ENCODE measurements around the gene VAV2.
"Not testable (repeated sequence)": the region's sequence is repeated elsewhere in the genome, so short reads cannot be mapped to it uniquely, and the experiment has no call there.

Gene VAV2

DNA sequence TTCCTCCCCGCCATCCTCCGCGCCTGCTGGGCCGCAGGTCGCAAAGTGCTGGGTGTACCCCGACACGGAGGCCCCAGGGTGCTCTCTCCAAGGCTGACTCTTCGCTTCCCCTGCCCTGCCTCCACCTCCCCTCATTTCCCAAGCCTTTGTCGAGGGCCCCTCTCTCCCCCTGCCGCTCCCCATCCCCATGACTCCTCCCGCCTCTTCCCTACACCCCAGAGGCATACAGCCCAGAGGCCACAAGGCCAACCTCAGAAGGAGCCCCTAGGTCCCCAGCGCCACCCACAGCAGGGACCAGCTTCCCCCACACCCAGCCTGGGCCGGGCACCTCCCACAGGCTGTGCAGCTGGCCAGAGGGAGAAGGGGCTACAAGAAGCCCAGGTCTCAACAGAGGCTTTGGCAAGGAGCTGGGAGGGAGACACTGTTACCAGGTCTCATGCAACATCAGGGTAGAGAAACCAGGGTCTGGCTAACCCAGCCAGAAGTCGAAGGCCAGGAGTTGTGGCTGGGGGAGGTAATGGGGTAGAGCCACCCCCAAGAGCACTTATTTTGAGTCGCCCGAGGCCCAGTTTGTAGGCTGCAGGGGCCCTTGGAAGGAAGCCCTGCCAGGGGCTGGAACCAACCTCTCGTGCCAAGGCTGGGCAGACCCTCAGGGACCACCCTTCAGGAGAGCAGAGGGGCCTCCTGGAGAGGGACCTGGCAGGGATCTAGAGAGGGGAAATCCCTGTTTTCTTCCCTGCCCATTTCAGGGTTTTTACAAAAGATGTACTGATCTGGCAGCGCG is 229.4 kb downstream of the VAV2 start:
- no peak for DNase-seq

DNA sequence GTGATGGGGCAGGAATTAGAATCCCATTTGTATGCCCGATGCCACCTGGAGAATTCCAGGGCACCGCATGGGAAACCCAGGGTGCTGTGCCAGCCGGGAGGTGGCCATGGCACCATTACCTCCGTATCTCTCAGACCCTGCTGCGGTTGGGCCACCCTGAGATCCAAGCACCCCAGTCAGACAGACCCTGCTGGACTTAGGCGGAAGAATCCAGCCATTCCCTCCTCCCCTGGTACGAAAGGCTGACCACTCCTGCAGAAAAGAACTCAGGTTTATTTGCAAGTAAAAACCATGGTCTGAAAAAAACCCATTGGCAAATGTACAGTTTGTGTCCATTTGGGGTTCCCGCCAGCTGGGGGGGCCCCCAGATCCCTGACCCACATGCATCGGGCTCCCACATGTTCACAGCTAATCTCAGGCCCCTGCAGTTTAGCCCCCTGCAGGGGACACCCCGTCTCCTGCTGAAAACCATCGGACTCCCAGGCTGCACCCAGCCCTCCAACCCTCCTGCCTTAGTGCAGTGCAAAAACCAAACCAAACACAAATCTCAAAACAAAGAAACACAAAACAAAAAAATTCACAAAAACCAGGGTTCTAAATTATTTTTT is 230.4 kb downstream of the VAV2 start:
- DNase-seq, result no peak

DNA sequence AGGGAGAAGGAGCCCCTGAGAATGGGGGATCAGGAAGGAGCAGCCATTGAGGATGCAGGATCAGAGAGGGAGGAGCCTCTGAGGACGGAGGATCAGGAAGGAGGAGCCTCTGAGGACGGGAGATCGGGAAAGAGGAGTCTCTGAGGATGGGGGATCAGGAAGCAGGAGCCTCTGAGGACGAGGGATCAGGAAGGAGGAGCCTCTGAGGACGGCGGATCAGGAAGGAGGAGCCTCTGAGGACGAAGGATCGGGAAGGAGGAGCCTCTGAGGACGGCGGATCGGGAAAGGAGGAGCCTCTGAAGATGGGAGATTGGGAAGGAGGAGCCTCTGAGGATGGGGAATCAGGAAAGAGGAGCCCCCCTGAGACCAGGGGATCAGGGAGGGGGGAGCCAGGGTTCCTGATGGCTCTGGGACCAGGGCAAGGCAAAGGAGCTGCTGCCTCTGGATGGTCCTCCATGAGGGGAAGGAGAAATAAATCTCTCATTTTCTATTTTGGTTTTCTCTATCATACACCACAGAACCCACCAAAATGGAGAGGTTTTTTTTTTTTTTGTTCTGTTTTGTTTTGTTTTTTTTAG is 231.3 kb downstream of the VAV2 start:
- DNase-seq, result no peak

DNA sequence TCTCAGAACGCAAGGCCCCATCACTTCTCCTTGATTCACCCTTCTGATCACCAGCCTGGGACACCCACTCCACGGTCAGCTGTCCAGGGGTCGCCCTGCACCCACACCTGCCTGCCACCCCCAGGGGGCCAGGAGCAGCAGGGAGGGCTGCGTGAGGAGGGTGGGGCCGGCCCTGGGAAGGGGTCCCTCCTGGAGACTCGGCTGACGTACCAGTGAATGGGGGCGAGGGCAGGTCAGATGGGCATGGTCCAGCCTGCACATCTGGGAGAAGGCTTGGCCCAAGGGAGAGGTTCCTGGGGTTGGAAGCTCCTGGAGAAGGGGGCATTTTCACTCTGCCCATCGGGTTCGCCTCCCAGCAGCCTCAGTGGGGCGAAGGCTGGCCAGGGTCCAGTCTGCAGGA is 232.2 kb downstream of the VAV2 start:
- no peak for DNase-seq

DNA sequence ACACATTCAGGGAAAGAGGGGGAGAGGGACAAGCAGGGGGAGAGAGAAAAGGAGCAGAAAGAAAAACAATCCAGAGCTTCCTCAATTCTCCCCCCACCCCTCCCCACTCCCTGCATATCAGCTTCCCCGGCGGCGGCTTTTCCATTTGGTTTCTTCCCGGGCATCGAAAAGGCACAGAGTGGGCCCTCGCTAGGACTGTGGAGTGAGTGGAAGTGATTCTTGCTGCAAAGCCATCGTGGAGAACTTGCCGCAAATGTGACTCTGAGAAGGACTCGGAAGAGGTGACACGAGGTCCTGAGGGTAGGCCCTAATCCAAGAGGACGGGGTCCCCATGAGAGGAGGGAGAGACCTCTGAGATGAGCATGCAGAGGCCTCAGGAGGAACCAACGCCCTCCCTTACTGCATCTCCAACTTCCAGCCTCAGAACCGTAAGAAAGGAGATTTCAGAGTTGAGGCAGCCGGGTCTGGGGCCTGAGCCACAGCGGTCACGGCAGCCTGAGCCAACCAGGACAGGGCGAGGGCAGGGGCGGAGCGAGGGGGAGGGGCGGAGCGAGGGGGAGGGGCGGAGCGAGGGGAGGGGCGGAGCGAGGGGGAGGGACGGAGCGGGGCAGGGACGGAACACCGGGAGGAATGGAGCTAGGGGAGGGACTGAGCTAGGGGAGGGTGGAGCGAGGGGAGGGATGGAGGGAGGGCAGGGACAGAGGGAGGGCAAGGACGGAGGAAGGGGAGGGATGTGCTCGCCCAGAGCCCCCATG is 232.8 kb downstream of the VAV2 start:
- no peak for DNase-seq

DNA sequence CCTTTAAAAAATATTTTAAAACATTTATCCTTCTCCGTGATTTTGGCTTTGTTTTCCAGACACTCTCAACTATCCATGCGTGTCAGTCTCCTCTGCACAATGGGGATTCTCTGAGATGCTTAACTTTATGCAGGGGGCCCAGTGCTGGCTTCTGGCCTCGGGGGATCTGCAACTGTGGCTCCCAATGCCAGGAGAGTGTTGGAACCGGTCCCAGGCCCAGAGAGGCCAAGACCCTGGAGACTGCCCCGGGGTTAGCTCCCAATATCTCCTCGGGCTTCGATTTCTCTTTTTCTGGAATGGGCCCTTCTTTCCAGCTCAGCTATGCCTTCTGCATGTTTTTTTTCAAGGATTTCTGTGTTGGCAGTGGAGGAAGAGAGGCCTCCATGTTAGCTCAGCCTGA is 233.9 kb downstream of the VAV2 start:
- DNase-seq, result no peak

DNA sequence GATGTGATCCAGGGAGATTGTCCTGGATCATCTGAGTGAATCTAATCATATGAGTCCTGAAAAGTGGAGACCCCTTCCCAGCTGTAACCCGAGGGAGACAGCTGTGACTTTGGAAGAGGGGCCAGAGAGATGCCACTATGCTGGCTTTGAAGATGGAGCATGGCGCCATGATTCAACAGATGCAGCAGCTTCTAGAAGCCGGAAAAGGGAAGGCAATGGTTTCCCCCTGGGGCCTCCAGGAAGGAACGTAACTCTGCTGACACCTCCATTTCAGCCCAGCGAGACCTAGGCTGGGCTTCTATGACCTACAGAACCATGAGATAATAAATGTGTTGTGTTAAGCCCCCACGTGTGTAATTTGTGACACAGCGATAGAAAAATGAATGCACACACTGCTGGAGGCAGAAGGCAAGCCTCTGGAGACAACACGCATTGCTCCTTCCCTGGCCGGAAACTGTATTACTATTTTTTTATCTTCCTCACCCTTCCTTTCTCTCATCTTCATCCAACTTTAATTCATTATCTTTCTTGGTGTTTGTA is 237.4 kb downstream of the VAV2 start:
- DNase-seq, result no peak

DNA sequence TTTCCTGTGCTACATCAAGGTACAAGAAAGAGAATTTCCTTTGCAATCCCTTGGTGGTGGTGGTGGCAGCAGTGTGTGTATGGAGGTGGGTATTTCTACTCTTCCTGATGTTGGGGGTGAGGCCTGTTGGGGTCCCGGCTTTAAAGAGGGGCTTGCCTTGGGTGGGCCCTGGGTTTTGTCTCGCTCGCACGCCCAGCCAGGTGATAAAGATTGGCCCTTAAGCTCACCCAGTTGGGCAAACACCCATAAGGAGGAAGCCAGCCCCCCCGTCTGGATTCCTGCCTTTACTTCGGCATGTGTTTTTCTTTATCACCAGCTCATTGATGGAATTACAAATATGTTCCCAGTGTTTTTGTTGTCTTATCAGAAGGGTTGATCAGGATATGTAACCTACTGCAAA is 237.9 kb downstream of the VAV2 start:
- no peak for DNase-seq

DNA sequence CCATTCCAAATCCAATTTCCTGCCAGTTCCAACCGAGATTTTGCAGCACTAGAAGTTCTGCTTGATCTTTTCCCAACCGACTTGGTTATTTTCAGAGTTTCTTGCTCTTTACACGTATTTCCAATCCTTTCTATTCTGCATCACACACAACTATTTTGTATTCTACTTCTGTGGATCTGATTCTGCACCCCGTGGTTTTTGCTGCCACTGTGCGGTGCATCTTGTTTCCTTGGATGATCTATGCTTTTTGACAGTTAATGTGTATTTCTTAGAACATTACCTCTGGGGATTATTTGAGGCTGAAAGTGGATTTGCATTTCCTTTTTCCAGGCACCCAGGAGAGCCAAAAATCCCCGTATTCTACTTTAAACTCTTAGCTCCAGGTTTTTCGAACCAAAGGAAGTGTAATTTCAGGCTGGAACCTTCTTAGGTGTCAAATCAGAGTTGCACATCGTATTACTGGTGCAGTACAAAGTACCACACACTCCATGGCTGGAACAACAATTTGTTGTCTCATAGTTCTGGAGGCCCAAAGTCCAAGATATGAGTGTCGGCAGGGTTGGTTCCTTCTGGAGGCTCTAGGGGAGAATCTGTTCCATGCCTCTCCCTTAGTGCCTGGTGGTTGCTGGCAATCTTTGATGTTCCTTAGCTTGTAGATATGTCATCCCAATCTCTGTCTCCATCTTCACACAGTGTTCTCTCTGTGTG is 239.2 kb downstream of the VAV2 start:
- no peak for DNase-seq

DNA sequence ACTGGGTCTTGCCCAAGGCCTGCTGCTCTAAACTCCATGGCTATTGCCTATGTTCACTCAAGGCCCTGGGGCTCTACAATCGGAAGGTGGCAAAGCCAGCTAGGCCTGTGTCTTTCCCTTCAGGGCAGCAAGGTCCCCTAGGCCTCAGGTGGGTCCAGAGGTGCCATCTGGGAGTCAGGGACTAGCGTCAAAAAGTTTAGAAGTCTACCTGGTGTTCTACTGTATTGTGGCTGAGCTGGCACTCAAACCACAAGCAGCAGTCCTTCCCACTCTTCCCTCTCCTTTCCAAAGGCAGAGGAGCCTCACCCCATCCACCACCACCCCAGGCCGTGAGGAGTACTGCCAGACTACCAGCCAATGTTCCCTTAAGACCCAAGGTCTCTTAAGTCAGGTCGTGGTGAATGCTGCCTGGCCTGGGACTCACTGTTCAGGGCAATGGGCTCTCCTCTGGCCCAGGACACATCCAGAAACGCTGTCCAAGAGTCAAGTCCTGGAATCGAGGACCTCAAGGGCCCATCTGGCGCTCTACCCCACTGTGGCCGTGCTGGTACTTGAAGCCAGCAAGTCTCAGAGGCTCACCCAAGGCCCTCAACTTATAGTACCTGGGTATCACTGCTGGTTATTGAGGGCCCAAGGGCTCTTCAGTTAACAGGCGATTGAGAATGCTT is 241.0 kb downstream of the VAV2 start:
- no peak for DNase-seq

DNA sequence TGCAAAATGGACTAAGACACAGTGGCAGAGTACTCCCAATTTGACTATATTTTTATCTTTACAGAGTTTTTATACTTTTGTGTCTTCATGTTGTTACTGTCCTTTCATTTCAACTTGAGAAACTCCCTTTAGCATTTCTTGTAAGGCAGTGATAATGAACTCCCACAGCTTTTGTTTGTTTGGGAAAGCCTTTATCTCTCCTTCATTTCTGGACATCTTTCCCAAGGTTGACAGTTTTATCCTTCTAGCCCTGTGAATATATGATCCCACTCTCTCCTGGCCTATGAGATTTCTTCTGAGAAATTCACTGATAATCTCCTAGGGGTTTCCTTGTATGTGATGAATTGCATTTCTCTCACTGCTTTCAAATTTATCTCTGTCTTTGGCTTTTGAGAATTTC is 244.8 kb downstream of the VAV2 start:
- no peak for DNase-seq

DNA sequence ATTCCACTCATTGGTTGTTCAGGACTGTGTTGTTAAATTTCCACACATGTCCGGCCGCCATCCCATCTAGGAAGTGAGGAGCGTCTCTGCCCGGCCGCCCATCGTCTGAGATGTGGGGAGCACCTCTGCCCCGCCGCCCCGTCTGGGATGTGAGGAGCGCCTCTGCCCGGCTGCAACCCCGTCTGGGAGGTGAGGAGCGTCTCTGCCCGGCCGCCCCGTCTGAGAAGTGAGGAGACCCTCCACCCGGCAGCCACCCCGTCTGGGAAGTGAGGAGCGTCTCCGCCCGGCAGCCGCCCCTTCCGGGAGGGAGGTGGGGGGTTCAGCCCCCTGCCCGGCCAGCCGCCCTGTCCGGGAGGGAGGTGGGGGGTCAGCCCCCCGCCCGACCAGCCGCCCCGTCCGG is 247.6 kb downstream of the VAV2 start:
- DNase-seq, result not testable (repeated sequence)

DNA sequence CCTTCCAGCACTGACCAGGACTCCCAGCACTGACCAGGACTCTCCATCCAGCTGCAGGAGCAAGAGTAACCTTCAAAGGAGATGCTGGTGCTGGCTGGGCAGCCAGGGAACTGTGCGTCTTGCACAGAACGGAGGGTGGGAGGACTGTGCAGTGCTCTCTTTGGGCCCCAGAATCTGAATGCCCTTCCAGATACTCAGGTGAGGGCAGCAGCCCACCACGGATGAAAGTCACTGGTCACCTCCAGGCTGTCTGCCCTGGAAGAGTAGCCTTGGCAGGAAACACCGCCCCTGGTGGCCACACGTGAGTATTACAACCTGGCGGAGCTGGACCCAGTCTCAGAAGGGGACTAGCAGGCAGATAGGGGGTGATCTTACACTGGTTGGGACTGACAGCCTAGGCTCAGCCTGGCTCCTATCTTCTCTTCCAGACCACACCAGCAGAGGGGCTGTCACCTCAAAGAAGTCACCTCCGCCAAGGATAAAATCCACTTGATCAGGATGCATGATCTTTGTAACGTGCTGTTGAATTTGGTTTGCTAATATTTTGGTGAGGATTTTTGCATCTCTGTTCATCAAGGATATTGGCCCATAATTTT is 249.2 kb downstream of the VAV2 start:
- DNase-seq, result peak; percentile 76

DNA sequence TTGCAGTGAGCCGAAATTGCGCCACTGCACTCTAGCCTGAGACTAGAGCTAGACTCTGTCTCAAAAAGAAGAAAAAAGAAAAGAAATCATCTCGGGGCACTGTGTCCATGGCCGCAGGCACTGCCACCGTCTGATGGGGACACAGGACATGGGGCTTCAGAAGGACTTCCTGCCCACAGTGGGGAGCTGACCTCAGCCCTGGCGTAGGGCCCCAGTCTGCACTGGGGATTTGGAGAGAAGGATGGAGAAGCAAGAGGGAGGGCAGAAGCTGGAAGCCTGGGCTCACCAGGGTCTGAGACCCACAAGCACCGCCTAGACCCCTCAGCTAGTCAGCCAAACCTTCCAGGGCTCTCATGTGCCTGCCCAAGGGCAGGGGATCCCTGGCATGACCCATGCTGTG is 249.9 kb downstream of the VAV2 start:
- DNase-seq, result no peak

DNA sequence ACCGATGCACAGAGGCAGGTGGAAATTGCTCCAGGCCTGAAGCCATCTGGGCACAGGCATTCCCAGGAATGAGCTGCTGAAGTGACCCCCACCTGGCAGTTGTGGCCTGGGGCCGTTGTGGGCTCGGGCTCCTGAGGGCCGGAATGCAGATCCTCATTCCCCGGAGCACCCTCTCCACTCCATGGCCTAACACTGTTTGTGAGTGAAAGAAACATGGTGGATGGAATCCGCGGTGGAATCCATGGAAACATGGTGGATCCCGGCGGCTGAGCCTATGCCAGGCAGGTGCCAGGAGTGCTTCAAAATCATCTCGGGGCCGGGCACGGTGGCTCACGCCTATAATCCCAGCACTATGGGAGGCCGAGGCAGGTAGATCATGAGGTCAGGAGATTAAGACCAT is 250.4 kb downstream of the VAV2 start:
- no peak for DNase-seq

DNA sequence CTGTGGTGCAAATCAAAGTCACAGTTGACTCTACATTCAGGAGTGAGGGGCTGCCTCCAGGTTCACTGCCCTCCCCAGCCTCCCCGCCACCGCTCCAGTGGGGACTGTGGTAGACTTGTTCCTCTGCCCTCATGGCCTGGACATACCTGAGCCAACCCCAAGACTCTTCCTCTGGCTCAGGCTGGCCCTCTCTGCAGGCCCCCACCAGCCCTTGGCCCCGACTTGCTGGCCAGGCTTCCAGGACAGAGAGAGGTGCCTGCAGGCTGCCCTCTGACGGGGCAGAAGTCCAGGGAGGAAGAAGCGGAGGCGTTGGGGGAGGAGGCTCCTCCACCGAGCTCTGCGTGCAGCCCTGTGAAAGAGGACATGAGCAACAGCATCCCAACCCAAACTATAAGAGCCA is 251.2 kb downstream of the VAV2 start:
- DNase-seq, result no peak

DNA sequence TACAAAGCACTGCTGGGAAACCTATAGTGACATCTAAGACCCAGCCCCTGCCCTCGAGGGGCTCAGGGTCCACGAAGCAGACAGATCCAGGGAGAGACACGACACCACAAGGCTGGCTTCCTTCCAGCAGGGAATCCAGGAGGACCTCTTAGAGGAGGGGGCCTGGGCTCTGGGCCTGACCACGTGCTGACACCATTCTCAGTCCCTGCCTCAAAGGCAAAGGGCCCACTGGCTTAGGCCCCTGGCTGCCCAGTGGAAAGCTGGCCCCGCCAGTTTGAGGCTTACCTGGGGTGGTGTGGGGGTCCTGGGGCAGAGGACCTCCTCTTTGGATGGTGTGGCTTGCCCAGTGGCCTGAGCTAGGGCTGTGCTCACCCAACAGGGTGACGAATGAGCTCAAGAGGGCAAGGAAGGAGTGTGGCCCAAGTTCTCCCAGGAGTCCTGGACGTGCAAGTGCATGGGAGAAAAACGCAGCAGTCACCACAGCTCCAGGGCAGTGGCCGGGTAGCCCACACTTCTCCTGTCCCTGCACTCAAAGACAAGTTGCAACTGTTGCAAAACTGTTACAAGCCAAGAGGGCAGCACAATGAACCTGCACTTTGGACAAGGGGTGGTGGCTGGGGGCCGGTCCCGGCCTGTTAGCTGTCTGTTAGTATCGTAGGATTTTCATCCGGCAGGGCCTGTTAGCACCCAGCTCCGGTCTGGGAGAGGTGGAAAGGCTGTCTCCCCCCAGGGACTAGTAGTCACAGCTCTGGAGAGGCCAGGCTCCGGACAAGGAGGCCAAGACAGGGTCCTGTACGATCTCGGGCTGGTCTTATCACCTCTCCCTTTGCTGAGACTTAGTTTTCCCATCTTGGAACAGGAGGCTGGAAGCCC is 252.5 kb downstream of the VAV2 start:
- no peak for DNase-seq

DNA sequence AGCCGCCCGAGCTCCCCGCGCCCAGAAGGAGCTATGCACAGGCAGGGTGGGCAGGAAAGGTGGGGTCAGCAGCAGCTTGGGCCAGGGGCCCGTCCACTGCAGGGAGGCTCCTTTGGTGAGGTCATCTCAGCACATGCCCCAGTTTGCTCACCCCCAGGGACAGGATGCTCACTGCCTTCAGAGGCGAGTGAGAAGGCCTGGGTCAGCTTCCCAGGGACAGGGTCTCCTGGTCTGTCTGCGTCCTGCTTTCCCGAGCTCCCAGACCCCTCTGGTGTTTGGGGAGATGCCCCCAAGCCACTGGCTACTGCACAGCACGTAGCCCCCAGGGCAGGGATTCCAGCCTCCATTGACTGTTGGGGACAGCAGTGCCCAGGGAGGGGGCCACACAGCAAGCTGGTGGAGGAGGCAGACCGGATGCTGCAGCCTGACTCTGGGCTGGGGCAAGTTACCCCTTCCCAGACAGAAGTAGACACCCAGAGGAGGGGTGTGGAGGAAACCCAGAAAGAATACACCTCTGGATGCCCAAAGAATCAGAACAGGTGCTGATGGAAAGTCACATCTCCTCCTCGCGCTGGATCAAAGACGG is 253.4 kb downstream of the VAV2 start:
- no peak for DNase-seq

DNA sequence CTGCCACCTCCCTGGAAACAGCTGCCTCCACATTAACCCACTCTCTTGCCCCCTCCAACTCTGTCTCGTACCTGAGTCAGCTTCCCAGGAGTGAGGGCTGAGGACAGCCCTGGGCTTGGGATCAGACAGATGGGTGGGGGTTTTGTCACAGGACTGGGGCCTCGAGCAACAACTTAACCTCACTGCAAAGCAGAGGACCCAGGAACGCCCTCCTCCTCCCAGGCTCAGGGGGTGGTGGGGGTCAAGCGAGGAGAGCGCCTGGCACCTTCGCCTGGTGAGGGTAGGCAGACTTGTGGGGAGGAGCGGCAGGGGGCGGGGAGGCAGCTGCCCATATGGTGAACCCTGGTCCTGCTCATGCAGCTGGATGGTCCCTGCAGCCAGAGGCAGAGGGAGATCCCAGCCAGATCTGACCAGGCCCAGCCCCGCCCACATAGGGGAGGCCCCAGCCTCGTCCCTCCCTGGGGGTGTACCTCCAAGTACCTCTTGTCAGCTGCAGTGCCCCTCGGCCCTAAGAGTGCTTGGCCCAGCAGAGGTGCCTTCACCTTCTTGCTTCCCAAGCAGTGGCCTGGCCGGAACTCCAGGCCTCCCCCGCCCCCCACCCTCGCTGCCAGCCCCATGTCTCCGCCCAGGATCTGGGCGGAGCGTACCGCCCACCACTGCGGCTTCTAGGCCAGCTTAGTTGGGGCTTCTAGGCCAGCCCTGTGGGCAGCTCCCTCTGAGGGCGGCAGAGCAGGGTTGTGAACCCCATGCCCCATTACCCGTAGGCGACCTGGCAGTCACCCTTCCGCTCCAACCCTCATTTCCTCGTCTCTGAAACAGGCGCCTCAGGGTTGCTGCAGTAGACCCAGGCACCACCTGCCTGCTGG is 254.1 kb downstream of the VAV2 start, which contains the start of gene SARDH:
TSS of gene SARDH (minus strand) at position 579 of the 866 bp plus-strand sequence. CDS start 4,179 bp downstream, outside the sequence.
- DNase-seq, result peak; percentile 83

Measured in right hindlimb (tissue), 1 donor.